Lung microvascular endothelial cell (primary cell): Measurements from ENCODE around the gene TBC1D21. TPM values are rescaled to one million over a fixed set of nuclear protein-coding genes. Genes with fewer than 3 reads are reported as not detected.

Source experiments
- DNase-seq, 2 donors: peaks; one replicate each; pipeline versions ENCODE4 v3.0.0 to v3.0.0-alpha.2; 2010; ENCODE audit warnings: low read depth in 2 of 2
- total RNA-seq: library from RNA; depleted of rRNA; stranded (reverse); fragments of >200 nt; gene quantifications from 2 replicates; pipeline ENCODE4 v1.2.1, GENCODE V29; 2014

Gene TBC1D21
- total RNA-seq, 1 donor from 2014 or later = not detected

- no peak for DNase-seq
Observed at GRCh38 chr15:73888224-73889041, 15.1 kb downstream of the TBC1D21 start.

GRCh38 chr15:73889053-73889761 is 15.8 kb downstream of the TBC1D21 start:
- no peak for DNase-seq

DNA sequence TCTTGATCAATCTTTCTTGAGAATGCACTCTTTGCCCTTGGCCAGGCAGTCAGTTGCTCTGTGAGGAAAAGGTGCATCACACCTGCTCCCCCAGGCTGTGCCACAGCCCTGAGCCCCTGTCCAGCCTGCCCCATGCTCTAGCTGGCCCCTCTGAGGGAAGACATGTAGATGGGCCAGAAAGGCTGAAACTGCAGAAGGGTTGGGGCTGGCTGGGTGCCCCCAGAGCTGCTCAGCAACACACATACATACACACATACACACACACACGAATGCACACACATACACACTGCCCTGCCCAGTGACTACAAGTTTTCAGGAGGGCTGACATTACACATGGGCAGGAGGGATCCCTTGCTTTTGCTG is 16.4 kb downstream of the TBC1D21 start:
- no peak for DNase-seq

- no peak for DNase-seq
Observed at GRCh38 chr15:73891328-73892315, 18.3 kb downstream of the TBC1D21 start.

GRCh38 chr15:73892446-73893226 is 19.3 kb downstream of the TBC1D21 start:
- no peak for DNase-seq

DNA sequence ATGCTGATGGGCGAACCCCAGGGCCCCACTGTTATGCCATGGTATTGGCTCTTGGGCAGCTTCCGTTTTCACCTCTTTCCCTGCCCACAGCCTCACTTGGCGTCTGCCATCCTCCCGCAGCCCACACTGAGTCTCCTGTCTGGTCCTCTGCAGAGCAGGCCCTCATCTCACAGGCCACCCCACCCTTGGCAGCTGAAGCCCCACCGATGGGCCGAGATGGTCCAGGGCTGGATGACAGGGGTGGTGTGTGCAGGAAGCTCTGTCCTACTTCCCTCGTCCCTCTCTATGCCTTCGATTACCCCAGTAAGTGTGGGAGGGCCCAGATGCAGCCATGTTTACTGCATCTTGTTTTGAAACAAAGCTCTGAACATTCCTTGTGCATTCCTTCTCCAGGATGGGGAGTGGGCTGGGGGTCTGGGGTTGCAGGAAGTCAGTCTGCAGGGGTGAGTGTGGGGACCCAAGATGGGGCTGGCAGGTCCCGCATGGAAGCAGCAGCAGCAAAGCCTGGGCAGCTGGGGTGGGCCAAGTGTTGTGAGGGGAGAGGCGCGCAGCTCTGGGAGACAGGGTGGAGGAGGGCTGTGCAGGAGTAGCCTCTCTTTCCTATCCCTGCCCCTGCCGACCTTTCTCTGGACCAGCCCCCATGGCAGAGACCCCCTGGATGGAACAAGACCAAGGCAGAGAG is 20.9 kb downstream of the TBC1D21 start:
- no peak for DNase-seq

- peak; percentile 70 for DNase-seq
Observed at GRCh38 chr15:73897441-73898261, 24.3 kb downstream of the TBC1D21 start.

- DNase-seq = no peak
Observed at GRCh38 chr15:73899197-73900094, 26.1 kb downstream of the TBC1D21 start.

GRCh38 chr15:73900095-73900712 is 26.8 kb downstream of the TBC1D21 start:
- DNase-seq = no peak

- DNase-seq = no peak
Observed at GRCh38 chr15:73901126-73901810, 27.9 kb downstream of the TBC1D21 start.

- no peak for DNase-seq
Observed at GRCh38 chr15:73902121-73903020, 29.0 kb downstream of the TBC1D21 start.

DNA sequence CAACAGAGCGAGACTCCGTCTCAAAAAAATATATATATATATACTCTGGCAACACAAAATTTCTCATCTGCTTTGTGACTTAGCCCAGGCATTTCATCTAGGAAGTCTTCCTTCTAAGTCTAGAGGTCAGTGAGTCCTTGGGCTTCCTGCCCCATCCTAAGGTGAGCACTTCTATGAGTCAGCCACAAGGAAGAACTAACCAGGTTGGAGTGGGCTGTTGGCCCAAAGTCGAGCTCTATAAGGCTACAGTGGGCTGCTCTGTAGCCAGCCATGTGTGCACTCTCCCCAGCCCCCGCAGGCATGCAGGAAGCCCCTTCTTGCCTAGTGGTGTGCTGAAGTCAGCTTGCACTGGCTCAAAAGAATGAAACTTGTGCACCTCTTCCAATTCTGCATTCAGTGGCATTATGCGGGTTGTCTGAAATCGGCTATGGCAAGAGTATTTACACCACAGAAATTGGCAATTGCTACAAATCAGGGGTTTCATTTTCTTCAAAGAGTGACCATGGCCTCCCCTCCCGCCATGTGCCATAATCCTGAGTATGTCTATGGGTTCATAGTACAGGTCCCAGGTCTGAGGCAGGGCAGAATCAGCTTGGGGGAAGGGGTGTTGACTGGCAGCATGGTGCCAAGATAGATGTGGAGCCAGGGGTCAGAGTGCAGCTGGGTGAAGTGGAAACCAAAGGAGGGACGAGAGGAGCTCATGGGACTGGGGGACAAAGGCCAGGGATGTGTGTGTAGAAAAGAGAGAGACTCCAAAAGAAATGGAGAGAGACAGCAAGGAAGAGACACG is 30.9 kb downstream of the TBC1D21 start:
- DNase-seq = no peak

DNA sequence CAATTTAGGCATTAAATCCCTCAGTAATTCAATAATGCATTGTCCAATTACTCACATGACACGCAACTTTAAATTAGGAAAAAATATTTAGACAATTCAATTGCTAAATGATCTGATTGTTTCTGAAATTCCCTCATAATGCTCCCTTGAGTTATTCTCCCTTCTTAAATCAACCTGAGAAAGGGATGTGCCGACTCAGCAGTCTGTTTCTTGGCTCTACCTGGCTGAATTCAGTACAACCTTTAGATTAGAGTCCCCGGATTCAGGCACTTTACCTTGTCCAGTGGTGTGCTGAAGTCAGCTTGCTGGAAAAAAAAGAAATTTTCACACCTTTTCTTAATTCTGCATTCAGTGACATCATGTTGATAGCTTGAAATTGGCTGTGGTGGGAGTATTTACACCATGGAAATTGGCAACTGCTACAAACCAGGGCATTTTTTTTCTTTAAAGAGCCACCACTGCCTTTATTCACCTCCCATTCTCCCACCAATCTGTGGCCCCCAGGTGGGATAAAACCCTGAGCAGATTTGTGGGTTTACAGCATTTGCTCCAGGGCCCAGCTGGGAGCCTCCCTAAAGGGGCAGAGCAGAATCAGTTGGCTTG is 32.0 kb downstream of the TBC1D21 start:
- no peak for DNase-seq

GRCh38 chr15:73906346-73907034 is 33.1 kb downstream of the TBC1D21 start:
- DNase-seq = no peak

DNA sequence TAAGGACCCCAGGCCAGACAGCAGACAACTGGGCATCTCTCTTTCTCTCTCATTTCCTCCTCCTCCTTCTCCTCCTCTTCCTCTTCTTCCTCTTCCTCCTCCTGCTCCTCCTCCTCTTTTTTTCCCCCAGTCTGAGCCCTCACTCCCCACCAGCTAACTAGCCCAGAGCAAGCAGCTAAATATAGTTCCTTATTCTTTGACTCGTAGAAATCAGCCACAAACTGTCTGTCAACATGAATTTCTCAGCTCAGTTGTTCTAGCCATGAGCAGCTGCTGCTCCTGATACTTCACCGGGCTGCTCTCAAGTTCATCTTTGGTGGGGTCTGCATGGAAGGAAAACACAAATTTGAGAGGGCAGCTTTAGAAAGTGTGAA is 33.7 kb downstream of the TBC1D21 start:
- no peak for DNase-seq
